HFFc6 (cell line): ENCODE measurements around the gene NPS. TPM values are rescaled to one million over a fixed set of nuclear protein-coding genes. Genes with fewer than 3 reads are reported as not detected.

Experiments
- DNase-seq: peaks from one replicate; pipeline ENCODE4 v3.0.0-alpha.2; 2018
- H3K27ac Mint-ChIP-seq: 2 replicates; pipeline ENCODE4 v1.8.0; 2020; ENCODE audit warnings: mild to moderate bottlenecking, mixed read lengths
- H3K27me3 Mint-ChIP-seq: 2 replicates; pipeline ENCODE4 v1.8.0; 2021; ENCODE audit warnings: mild to moderate bottlenecking, moderate library complexity, mixed read lengths; ENCODE audit not compliant: insufficient read depth
- H3K36me3 Mint-ChIP-seq: 2 replicates; pipeline ENCODE4 v1.8.0; 2021; ENCODE audit warnings: low read depth, mixed read lengths
- H3K4me1 Mint-ChIP-seq: 2 replicates; pipeline ENCODE4 v1.8.0; 2020; ENCODE audit warnings: low read depth, mixed read lengths
- H3K4me3 Mint-ChIP-seq: 2 replicates; pipeline ENCODE4 v1.8.0; 2020; ENCODE audit warnings: mild to moderate bottlenecking, moderate library complexity, mixed read lengths
- H3K9me3 Mint-ChIP-seq: 2 replicates; pipeline ENCODE4 v1.8.0; 2020; ENCODE audit warnings: mild to moderate bottlenecking, mixed read lengths
- CTCF ChIP-seq: fragments of 200-600 bp; sonication (generic); IDR thresholded peaks from 2 replicates; pipeline ENCODE4 v1.5.0; 2021; ENCODE audit warnings: antibody characterized with exemption, mild to moderate bottlenecking
- total RNA-seq, 6 experiments: library from RNA; stranded (reverse); fragmentation: NEBNext Ultra II Directional; extraction: Animal tissue kit (Norgen Biotek cat#: 25700); gene quantifications; 2 replicates in 1 of 6; 3 replicates in 5 of 6; pipeline ENCODE4 v1.2.3, GENCODE V29; 2021

Gene NPS
- total RNA-seq, 6 experiments from 2014 or later: not detected

- Mint-ChIP-seq H3K36me3 (peaks cover 7% of the 10 kb centered on the region; the same call in 1 of the 2 replicates), H3K27me3 (no peaks in the 10 kb centered on the region), H3K27ac (no peak overlapping the region), H3K4me3 (no peak overlapping the region), H3K9me3 (peaks cover 66% of the 10 kb centered on the region), H3K4me1 (no peaks in the 10 kb centered on the region)
- TF ChIP-seq CTCF: no peak
- no peak for DNase-seq
Measured at GRCh38 chr10:127553417-127553816, 4.3 kb downstream of the NPS start.

DNA sequence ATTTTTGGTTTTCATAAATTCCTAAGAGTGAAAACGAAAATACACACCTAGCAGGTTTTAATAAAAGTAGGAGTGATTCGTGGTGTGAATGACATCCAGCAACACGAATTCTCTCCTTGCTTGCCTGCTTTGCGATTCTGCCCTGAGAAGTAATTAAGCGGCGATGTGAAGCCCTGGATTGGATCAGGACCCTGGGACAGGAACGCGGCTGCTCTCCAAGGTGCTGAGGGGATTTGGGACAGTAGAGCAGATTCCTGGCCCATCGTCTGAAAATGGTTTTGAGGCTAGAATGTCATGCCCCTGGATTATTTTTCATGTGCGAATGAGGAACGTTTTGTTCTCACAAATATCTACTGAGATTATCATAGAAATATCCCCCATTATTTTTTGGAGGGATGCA, 7.8 kb downstream of the NPS start:
- no peaks in the 10 kb centered on the region for H3K4me1 Mint-ChIP-seq
- H3K27me3 Mint-ChIP-seq: peaks cover 1% of the 10 kb centered on the region; the same call in 1 of the 2 replicates
- DNase-seq: no peak
- H3K4me3 Mint-ChIP-seq: no peak overlapping the region
- H3K36me3 Mint-ChIP-seq: peaks cover 10% of the 10 kb centered on the region; the same call in 1 of the 2 replicates
- no peak for TF ChIP-seq CTCF
- H3K9me3 Mint-ChIP-seq: peaks cover 69% of the 10 kb centered on the region
- H3K27ac Mint-ChIP-seq: no peak overlapping the region

DNA sequence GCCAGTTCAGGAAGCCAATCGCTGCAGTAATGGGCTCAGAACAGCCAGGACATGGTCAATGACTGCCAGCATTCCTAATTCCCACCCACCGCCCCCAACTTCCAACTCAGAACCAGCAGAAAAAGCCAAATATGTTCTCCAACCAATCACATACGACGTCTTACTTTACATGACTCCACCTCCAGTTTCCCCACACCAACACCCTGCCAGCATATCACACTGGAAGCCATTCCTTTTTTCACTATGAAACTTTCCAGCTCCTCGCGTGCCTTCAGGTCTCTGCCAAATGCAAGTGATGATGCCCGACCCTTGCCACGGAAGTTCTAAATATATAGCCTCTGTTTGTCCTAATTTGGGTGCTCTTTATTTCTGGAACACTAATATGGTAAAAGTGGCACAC, 12.5 kb downstream of the NPS start:
- Mint-ChIP-seq H3K9me3 (peaks cover 49% of the 10 kb centered on the region), H3K36me3 (peaks cover 3% of the 10 kb centered on the region; the same call in 1 of the 2 replicates), H3K27me3 (peaks cover 1% of the 10 kb centered on the region; the same call in 1 of the 2 replicates), H3K27ac (no peak overlapping the region), H3K4me3 (no peak overlapping the region), H3K4me1 (no peaks in the 10 kb centered on the region)
- TF ChIP-seq CTCF: no peak
- no peak for DNase-seq

DNA sequence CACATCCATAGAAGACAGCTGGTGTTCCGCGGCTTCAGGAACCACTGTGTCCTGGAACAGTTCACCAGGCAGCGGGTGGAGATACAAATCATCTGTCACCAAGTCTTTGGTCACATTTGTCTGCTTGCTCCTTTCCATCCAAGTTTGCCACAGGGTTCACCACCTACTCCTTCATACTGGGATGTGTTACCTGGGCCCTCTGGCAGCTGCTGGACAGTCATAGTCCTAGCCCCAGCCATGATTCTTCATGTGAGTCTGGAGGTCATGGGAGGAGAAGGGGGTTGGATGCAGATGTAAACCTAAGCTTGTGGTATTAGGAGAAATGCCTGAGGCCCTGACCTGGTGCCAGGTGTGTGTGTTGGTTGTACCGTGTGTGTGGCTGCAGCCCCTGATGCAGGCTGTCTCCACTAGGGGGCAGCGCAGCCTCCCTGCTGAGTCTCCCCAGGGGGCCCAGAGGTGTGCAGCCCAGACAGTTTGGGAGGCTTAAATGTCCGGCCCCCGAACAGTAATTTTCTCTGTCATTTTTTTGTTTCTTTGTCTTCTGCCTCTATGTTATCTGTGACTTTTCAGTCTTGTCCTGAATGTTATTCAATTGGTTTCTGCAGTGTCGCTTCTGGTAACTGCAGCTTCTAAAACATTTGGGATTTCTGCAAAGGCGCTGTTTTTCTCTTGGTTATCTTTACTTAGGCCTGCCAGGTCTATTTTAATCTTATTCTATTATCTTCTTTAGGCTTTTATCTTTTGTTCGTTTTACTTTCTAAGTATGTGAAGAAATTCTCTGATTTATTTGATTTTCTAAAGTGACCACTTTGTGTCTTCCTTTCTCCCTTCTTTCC, 14.8 kb downstream of the NPS start:
- peaks cover 3% of the 10 kb centered on the region; the same call in 1 of the 2 replicates for H3K36me3 Mint-ChIP-seq
- TF ChIP-seq CTCF: peak; percentile 36
- no peak for DNase-seq
- no peak overlapping the region for H3K27ac Mint-ChIP-seq
- H3K9me3 Mint-ChIP-seq: peaks cover 46% of the 10 kb centered on the region
- H3K4me1 Mint-ChIP-seq: no peaks in the 10 kb centered on the region
- H3K27me3 Mint-ChIP-seq: peaks cover 1% of the 10 kb centered on the region; the same call in 1 of the 2 replicates
- H3K4me3 Mint-ChIP-seq: no peak overlapping the region

GRCh38 chr10:127564644-127565043, 15.5 kb downstream of the NPS start:
- Mint-ChIP-seq H3K36me3 (no peaks in the 10 kb centered on the region; the same call in 1 of the 2 replicates), H3K9me3 (peaks cover 43% of the 10 kb centered on the region), H3K4me3 (no peak overlapping the region), H3K4me1 (no peaks in the 10 kb centered on the region), H3K27me3 (peaks cover 1% of the 10 kb centered on the region; the same call in 1 of the 2 replicates), H3K27ac (no peak overlapping the region)
- no peak for DNase-seq
- no peak for TF ChIP-seq CTCF
